HG03565 (cell line): ENCODE data around the gene LHX2.

Source experiments
- ATAC-seq: cut with Tn5 transposase; IDR thresholded peaks from one replicate; pipeline ENCODE4 v1.9.1; 2021; ENCODE audit warnings: mild to moderate bottlenecking, moderate library complexity; ENCODE audit not compliant: unreplicated experiment

The LHX2 gene

DNA sequence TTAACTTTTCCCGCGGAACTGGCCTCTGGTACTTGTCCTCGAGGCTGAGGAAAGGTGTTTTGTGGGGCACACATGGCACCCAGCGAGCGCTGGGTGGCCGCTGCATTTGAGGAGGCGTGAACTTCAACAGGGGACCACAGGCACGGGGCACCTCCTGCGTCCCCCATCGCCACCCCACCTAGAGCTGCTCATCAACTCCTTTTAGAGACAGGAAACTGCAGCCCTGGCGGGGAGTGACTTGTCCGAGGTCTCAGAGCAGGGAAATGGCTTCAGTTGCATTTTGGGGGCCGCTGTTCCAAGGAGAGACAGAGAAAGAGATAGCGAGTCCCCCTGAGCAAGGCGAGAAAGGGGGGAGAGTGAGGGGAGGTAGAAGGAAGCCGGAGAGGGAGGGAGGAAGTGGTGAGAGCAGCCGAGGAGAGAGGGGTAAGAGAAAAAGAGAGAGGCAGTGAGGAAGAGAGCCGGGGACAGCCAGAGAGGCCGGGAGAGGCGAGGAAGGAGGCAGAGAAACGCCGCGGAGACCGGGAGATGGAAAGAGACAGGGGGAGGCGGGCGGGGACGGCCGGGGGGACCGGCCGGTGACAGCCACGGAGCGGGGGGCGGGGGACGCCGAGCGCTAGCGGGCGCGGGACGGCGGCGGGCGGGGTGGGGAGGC, 12.5 kb upstream of the LHX2 start:
- ATAC-seq = no peak

DNA sequence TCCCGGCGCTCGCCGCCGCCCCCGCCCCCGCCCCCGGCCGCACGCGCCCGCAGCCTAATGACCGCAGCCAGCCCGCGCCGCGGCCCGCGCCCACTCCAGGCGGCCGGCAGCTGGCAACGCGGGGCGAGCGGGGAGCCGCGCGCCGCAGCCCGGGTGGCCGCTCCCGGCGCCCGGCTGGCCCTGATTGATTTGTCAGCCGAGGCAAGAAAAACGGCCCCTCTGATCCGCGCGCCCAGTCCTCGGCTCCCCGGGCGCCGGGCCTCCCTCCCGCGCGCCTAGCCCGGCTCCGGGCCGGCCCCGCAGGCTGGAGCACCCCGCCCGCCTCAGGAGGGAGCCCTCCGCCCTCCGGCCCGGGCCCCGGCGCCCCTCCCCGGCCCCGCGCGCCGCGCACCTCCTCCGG, 11.9 kb upstream of the LHX2 start:
- no peak for ATAC-seq

DNA sequence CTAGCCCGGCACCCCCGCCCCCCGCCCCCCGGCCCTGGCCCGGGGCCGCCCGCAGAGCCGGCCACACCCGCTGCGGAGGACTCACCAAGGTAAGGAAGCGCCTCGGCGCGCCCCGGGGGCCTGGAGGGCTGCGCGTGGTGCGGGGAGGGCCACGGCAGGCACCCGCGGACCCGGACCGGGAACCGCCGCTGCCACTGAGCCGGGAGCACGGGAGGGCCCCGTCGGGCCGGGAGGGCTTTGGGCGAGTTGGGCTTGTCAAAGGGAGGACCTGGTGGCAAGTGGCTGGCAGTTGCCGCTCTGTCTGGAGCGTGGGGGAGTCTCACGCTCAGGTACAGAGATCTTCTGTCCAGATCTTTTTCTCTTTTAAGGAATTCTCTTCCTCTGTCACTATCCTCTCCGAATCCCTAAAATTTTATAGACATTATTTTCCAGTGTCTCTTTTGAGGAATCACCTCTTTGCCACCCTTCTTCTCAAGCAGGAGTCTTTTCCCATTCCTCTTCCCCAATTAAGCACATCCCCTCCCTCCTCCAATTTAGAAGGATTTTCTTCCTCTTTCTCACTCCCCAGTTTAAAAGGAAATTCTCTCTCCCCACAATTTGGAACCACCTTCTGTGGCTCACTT, 11.3 kb upstream of the LHX2 start:
- no peak for ATAC-seq

DNA sequence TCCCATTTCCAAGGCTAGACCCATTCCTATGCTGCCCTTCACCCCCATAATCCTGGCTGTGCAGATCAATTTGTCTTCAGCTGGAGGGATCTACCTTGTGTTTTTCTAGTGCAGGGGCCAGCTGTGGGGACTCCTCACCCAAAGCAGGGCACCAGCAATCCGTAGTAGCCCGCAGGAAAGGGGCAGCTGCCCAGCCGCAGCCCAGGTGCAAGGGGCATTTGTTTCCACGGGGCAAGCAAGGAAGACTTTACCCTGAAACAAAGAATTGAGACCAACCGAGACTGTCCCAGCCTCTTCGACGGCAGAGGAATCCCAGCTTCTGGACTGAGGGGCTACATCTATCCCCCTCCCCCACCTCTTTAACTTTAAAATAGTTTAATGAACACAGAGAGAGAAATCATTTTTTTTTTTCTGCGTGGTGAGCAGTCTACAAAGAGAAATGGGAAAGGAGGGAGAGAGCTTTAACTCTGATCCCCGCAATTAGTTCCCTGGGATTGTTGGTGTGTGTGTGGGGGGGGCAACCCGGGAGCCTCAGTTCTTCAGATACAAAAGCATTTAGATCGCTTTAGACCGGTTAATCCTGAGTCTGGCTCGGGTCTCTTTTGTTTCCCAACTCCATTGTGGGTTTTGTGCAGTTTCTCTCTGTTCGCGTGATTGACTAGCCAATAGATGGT, 10.6 kb upstream of the LHX2 start:
- ATAC-seq = no peak

DNA sequence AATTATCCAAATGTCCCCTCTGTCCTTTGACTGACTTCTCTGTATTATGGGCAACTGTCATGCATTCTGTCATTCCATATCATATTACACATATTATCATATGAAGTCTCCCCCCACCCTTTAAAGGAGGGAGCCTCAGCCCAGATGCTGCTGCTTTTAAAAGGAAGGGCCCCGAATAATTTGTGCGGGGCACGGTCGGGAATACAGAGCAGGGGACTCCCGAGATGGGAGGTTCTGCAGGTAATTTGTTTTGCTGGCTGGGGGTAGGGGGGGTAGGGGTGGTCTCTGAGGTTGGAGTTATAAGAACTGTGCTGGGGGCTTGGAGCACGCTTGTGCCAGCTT, 10.1 kb upstream of the LHX2 start:
- no peak for ATAC-seq

DNA sequence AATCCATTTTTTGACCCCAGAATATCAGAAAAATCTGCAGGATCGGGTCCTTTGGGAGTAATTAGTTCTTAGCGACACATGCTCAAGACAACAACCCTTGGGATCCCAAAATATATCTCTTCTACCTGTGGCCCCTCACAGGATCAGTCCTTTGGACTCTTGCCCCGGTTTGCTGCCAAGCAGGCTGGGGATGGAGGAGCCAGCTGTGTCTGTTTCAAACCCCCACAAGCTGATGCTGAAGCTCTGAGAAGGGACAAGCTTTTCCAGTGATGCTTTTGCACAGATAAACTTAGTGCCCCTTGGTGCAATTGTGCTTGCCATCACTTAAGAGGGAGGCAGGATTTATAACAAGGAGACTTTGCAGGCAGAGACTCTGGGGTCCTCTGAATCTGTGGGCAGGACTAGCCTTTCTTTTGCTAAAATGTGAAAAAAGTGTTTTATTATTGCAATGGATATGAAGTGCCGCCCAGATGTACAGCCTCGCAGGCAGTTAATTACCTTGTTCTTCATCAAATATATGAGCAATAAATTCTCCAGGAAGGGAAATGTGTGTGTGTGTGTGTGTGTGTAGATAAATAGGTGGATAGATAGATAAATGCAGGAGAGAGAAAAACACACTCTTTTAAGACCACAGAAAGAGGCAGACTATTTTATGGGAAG, 9.6 kb upstream of the LHX2 start:
- ATAC-seq = no peak

DNA sequence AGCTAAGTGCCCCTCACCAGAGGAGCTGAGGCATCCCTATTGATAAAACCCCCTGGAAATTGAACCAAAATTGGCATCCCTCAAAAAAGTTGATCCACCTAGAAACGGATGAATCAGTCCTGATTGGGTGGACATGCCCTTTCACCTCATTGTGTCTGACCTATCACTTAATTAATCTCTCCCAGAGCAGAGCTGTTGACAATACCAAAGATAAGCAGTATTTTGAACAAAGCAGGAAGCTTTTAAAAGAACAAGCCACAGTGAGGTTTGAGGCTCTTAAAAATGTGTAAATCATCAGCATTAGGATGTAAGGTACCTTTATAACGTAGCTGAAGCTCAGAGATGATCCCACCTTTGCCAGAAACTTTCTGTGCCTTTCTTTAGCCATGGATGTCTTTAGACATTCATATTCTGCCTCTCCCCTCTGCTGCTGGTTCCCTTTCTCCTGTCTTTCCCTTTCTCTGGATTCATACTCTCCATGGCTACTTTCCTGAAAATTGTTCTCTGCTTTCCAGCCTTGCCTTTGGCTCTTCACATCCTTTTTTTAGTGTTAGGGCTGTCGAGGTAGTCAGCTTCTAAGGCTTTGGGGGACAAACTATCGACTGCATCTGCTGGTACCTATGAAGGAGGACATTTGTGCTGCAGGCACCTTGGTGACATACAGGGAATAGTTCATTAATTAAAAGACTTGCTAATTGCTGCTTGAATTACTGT, 7.8 kb upstream of the LHX2 start:
- ATAC-seq = no peak

DNA sequence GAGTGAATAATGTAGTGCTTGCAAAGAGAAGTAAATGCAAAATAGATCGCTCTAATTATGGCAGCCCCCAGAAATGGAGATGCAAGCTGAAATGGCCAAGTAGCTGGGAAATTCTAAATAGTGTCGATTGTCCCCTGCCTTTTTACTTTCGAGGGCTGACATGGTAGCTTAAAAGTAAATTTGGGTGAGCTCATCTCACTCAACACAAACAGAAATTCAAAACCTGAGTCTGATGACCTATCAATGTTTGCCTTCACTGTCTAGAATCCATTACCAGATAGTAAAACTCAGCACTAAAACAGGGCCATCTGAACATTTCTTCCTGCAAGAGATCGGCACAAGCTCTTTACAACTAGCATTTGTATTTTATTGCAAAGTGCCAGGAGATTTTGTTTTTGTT, 7.0 kb upstream of the LHX2 start:
- no peak for ATAC-seq

DNA sequence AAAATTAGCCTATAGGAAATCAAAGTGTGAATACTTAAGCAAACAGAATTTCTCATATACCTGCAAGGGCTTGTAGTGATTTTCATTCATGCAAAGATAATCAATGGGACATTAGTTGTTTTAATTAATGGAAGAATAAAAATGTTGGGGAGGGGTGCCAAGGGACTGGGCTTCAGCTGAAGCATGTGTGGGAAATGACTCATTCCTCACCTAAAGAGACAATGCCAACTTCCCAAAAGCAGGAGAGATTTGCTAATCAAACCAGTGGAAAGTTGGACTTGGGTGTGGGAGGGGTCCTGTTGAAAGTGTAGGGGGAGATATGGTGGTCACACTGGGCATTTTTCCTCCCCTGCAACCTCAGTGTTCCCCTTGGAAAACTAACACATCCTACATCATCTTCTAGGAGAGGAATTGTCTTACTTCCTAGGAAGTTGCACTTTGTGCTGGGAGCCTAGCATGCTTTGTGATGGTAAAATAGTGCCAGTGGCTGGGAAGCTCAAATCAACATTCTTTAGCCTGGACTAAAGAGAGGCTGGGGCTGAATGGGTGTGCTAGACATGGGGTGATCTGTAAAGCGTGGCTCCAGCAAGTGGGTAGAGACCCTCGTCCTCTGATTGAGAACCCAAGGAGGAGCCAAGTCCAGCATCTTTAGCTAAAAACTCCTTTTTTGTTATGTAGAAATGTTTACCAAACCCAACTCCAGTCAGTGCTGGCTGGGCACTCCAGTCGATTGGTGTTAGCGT, 6.4 kb upstream of the LHX2 start:
- ATAC-seq = no peak

DNA sequence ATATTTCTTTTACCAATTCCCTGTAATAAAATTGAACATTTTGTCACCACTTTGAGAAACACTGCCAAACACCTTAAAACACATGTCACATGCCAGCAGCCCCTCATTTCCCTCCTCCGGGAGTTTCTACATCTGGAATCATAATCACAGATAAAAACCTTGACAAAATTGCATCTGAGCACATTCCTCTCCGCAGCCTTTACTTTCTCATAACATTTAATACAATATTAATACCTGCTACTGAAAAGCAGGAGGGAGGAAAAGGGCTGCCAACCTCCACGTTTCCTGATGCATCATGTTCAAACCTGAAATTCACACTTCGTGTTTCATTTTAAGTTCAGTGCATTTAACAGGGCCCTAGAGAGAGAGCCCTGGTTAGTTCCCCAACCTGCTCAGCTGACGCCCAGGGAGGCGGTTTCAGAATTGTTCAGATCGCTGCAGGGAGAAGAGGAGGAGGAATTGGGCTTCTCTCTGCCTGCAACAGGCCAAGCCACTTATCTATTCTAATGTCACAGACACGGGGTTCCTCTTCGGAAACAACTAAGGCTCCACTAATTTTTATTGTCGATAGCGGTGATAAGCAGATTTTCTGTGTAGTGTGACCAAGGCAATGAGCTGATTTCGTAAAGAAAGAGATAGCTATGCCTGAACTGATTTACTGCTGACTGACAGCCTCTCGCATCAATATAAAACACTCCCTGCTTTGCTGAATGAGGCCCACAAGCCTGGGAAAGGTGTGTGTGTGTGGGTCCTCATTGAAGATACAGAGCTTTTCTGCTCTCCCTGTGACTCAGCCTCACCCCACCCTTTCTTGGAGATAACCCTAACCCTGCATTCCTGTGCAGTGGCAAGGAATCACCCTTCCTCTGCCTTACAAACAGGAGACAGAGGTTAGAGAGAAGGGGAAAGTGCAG, 4.9 kb upstream of the LHX2 start:
- no peak for ATAC-seq

DNA sequence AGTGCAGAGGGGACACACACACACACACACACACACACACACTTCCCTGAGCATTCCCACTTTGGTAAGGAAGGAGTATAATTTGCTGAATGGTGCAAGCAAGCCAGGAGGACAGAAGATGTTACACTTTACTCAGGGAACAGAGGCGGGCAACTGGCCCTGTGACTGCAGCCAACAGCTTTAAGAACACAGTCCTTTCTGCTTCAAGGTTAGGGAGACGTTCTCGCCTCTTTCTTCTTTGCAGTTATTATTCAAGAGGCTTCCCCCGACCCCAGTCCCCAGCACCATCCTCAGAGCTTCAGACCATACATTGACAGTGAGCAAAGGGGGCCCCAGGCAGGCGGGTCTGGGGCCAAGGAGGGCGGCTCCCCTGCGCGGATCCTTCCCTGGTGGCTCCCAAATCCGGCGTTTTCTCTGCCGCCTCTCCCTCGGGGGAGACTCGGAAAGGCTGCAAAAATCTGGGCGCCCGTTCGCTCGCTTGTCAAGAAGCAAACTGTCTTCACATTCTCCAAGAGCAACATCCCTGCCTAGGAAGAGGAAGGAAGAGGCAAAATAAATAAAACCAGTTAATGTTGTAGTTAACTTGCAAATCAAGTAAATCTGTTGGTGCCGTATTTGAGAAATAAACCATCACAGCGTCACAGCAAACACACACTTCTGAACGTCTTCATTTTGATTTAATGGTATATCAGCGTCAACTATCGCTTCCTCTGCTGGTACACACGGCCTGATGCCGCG, 3.8 kb upstream of the LHX2 start:
- ATAC-seq = no peak

DNA sequence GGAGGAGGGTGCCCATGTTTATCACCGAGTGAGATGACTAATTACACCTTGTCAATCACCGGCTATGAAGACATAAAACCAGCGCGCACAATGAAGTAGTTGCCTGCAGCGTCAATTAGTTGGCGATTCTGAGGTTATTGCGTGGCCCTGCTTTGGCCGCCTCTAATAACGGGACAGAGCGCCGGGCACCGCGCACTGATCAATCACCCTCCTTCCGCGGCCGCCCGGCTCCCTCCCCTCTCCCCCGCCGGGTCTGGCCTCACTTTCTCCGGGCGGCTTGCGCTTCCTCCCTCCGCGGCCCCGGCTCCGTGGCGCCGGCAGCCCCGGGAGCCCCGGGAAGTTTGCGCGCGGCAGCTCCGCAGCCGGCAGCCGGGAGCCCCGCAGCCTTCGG, 3.3 kb upstream of the LHX2 start:
- no peak for ATAC-seq

DNA sequence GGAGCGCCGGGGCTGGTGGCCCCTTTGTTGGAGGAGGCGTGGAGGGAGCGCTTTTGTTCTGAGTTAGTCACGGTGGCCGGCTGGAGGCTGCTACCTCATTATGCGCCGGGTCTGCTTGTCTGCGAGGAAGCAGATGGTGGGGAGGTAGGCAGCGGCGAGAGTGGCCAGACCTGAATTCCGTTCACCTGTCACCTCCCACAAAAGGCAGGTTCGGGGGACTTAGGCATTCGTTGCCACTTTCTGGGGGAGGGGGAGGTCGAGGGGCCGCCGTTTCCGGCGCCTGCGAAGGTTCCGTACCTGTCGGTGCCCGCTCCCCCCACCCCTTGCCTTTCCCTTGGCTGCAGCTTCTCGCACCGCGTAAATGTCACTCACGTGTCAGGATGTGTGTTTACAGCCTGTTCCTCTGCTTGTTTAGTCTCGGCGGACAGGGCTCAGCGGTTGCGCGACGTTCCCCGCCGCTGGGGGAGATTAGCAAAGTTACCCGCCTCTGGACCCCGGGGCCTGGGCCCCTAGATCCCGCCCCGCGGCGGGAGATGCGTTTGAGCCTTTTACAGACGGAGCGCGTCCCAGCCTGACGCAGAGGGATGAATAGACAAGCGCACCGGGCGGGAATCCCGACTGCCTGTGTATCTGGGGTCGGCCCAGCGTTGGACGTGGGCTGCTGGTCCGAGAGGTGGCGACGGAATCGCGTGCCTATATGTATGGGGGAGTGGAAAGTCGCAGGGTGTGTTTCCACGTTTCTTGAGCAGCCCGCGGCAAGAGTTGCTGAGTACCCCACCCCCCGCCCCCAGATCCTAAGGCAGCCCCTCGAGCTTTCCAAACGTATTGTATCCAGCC, 2.7 kb upstream of the LHX2 start:
- ATAC-seq = no peak

DNA sequence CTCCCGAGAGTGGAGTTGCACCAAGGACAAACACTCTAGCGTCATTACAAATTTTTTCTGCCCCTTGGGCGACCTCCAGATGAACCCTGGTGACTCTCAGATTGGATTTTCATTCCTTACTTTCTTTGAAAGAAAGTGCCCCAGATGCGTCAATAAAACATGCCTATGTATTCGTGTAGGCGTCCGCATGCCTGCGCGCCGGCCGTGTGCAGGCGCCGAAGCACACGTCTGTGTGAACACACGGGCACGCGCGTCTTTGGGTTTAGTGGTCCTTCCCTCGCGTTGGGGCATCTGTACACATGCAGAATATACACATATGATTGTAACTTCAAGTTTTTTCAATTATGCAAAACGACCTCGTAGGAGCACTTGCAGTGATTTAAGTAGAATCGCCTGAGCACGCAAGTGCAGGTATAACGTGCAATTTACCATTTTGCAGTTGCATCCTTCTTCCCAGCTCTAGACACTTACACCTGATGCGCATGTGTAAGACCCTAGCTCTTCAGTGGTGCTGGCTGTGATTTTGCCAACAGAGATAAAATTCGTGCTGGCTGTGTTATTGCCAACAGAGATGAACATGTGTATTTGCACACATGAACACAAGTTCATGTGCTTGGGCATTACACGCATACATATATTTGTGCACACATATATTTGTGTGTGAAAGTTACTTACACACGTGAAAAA, 1.9 kb upstream of the LHX2 start:
- ATAC-seq = no peak

DNA sequence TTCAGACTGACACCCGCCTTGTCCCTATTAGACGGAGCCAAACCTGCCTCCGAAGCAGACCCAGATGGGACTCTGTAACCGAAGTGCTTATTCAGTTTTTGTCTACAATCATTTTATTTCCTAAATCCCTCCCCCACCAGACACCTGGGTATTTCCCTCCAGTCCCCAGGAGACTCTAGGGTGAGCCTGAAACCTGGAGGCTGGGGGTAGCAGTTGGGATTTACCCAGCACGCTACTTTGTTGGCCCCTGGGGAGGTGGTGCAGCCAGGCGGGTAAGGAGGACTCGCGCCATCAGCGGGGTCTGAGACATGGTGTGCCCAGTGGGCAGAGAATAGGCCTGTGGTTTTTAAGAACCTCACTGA, 1.3 kb upstream of the LHX2 start:
- ATAC-seq = no peak

DNA sequence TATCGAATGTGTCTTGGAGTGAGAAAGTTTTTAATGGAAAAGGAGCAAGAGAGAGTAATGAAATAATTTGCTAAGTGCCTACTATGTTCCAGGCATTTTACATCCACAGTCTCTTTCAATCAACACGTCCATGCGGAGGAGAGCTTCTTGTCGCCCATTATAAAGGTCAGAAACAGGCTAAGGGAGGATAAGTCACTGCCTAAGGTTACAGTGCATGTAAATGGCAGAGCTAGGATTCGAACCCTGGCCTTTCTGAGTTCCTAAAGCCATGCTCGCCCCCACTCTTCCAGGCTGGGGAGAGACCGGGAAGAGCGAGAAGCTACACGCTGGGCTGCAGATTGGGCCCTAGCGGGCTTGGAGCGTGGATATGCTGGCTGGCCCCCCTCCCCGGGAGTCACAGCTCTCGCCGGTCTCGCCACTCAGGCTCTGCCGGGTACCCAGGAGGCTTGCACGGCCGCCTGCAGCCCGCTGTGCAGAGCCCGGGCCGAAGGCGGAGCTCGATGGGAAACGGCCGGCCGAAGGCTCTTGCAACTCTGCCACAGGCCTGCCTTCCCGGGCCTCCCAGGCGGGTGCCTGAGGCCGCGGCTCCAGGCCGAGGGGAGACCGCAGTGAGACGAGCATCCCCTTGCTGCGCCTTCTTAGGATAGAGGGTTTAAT, 775 bp upstream of the LHX2 start:
- no peak for ATAC-seq
